Liver (tissue), 9 donors: Measurements from ENCODE around the gene UBE4A. TPM values are rescaled to one million over a fixed set of nuclear protein-coding genes. Genes with fewer than 3 reads are reported as not detected.

Experiments used
- DNase-seq: peaks from one replicate; pipeline ENCODE4 v3.0.0-alpha.2; 2017; ENCODE audit warnings: low spot score
- H3K27ac ChIP-seq, 2 donors: one replicate each; pipeline ENCODE4 v1.7.0; 2013; ENCODE audit warnings: inconsistent platforms in 2 of 2, low read length in 2 of 2, control low read depth in 1 of 2, low read depth in 1 of 2, mild to moderate bottlenecking in 1 of 2
- H3K27me3 ChIP-seq, 4 donors: one replicate each; pipeline versions ENCODE4 v1.6.1 to v1.7.0; 2013; ENCODE audit warnings: low read length in 3 of 4, inconsistent platforms in 1 of 4, mild to moderate bottlenecking in 1 of 4, moderate library complexity in 1 of 4; ENCODE audit not compliant: control insufficient read depth in 4 of 4, insufficient read depth in 4 of 4
- H3K36me3 ChIP-seq, 4 donors: one replicate each; pipeline versions ENCODE4 v1.6.1 to v1.7.0; 2013; ENCODE audit warnings: low read length in 3 of 4, mild to moderate bottlenecking in 3 of 4, low read depth in 1 of 4, moderate library complexity in 1 of 4; ENCODE audit not compliant: control insufficient read depth in 4 of 4, insufficient read depth in 3 of 4
- H3K4me1 ChIP-seq, 4 donors: one replicate each; pipeline versions ENCODE4 v1.6.1 to v1.7.0; 2013; ENCODE audit warnings: low read length in 3 of 4, mild to moderate bottlenecking in 3 of 4, moderate library complexity in 1 of 4; ENCODE audit not compliant: control insufficient read depth in 4 of 4, insufficient read depth in 4 of 4
- H3K4me3 ChIP-seq, 3 donors: one replicate each; pipeline versions ENCODE4 v1.6.1 to v1.7.0; 2013; ENCODE audit warnings: low read length in 3 of 3, control low read depth in 1 of 3, low read depth in 1 of 3, mild to moderate bottlenecking in 1 of 3
- H3K9ac ChIP-seq, 2 donors: one replicate each; pipeline ENCODE4 v1.7.0; 2013; ENCODE audit warnings: low read length in 2 of 2, mild to moderate bottlenecking in 2 of 2, moderate library complexity in 2 of 2, control low read depth in 1 of 2, low read depth in 1 of 2
- H3K9me3 ChIP-seq, 4 donors: one replicate each; pipeline versions ENCODE4 v1.6.1 to v1.7.0; 2013; ENCODE audit warnings: low read length in 3 of 4; ENCODE audit not compliant: control insufficient read depth in 4 of 4
- EGR1 ChIP-seq, 2 donors: IDR thresholded peaks; 2 replicates each; pipeline ENCODE4 v1.6.1; 2016 to 2018; ENCODE audit warnings: antibody characterized with exemption in 2 of 2, low read depth in 2 of 2
- FOXA1 ChIP-seq: IDR thresholded peaks from 2 replicates; pipeline ENCODE4 v1.6.1; 2016; ENCODE audit warnings: antibody characterized with exemption
- FOXA2 ChIP-seq: IDR thresholded peaks from 2 replicates; pipeline ENCODE4 v1.6.1; 2016; ENCODE audit warnings: antibody characterized with exemption
- GABPA ChIP-seq, 2 donors: IDR thresholded peaks in 1 of 2; conservative IDR thresholded peaks in 1 of 2; 2 replicates each; pipeline ENCODE4 v1.6.1; 2016; ENCODE audit warnings: antibody characterized with exemption in 2 of 2, mild to moderate bottlenecking in 1 of 2, moderate library complexity in 1 of 2
- HNF4A ChIP-seq, 2 donors: conservative IDR thresholded peaks; 2 replicates each; pipeline ENCODE4 v1.6.1; 2016; ENCODE audit warnings: antibody characterized with exemption in 2 of 2, mild to moderate bottlenecking in 2 of 2
- HNF4G ChIP-seq: IDR thresholded peaks from 2 replicates; pipeline ENCODE4 v1.6.1; 2016; ENCODE audit warnings: antibody characterized with exemption
- JUND ChIP-seq, 2 donors: IDR thresholded peaks; 2 replicates each; pipeline ENCODE4 v1.6.1; 2016; ENCODE audit warnings: antibody characterized with exemption in 2 of 2
- NR2F2 ChIP-seq: IDR thresholded peaks from 2 replicates; pipeline ENCODE4 v1.6.1; 2016; ENCODE audit warnings: antibody characterized with exemption
- RAD21 ChIP-seq, 2 donors: IDR thresholded peaks; 2 replicates each; pipeline ENCODE4 v1.6.1; 2016; ENCODE audit warnings: antibody characterized with exemption in 2 of 2, mild to moderate bottlenecking in 2 of 2
- RXRA ChIP-seq, 2 donors: IDR thresholded peaks; 2 replicates each; pipeline ENCODE4 v1.6.1; 2017 to 2018; ENCODE audit warnings: antibody characterized with exemption in 2 of 2, mild to moderate bottlenecking in 1 of 2
- SP1 ChIP-seq: IDR thresholded peaks from 2 replicates; pipeline ENCODE4 v1.6.1; 2018; ENCODE audit warnings: antibody characterized with exemption, mild to moderate bottlenecking
- YY1 ChIP-seq: IDR thresholded peaks from 2 replicates; pipeline ENCODE4 v1.6.1; 2016; ENCODE audit warnings: antibody characterized with exemption, mild to moderate bottlenecking
- WGBS: extraction: QIAGEN DNeasy Blood & Tissue Kit; methylation state at CpG from one replicate; pipeline ENCODE4 v1.1.7; 2013; 5-methylcytosine and 5-hydroxymethylcytosine counted together
- polyA plus RNA-seq, 2 donors: library from polyadenylated mRNA; stranded (reverse) in 1 of 2; unstranded in 1 of 2; fragments of 200-250 nt in 1 of 2; fragments of >200 nt in 1 of 2; fragmentation: Nextera tagmentation in 1 of 2; extraction: Ambion mirVana in 1 of 2; gene quantifications; one replicate each; pipeline versions ENCODE4 v1.2.1 to v1.2.3, GENCODE V29; 2013 to 2015
- total RNA-seq, 2 donors: library from RNA; depleted of rRNA; stranded (reverse); fragments of >200 nt; gene quantifications; one replicate each; pipeline ENCODE4 v1.2.3, GENCODE V29; 2014
- TF ChIP-seq, protein P1 (sequence below): IDR thresholded peaks from 2 replicates; pipeline ENCODE4 v1.6.1; 2016; ENCODE audit warnings: antibody characterized with exemption
- TF ChIP-seq, protein P2 (sequence below): IDR thresholded peaks from 2 replicates; pipeline ENCODE4 v1.6.1; 2016; ENCODE audit warnings: antibody characterized with exemption, mild to moderate bottlenecking
- TF ChIP-seq, protein P3 (sequence below): fragments of 150-350 bp; IDR thresholded peaks from 2 replicates; pipeline ENCODE4 v1.5.1; 2017; ENCODE audit warnings: improper control_type of control experiment, low read depth, low read length; ENCODE audit not compliant: missing input control
- TF ChIP-seq, protein P4 (sequence below): IDR thresholded peaks from 2 replicates; pipeline ENCODE4 v1.6.1; 2016; ENCODE audit warnings: antibody characterized with exemption
- donor health status: healthy.
- donor health status: healthy.
- donor health status: healthy.
- donor health status: healthy.
- donor health status: healthy.

UBE4A gene
- total and polyA plus RNA-seq, 4 donors: 11.7 to 41.3 (median 19.1) TPM

DNA sequence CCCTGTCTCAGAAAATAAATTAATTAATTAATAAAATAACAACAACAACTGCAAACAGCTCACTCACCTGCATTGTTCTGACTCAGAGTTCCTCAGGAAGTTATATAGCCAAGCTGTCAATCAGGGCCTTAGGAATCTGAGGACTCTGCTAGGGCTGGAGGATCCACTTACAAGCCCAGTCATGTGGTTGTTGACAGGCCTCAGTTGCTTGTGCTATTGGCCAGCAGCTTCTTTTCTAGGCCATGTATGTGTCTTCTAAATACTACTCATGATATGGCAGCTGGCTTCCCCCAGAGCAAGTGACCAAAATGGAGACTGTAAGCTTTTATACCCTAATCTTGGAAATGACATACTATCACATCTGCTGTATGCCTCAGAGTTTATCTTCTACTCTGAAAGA, 21.2 kb downstream of the UBE4A start:
- Histone ChIP-seq H3K27me3 (no peaks in the 10 kb centered on the region), H3K4me3 (no peak overlapping the region), H3K9me3 (no peaks in the 10 kb centered on the region), H3K9ac (no peak overlapping the region), H3K4me1 (no peaks in the 10 kb centered on the region), H3K27ac (no peak overlapping the region), H3K36me3 (peaks cover 17 to 94% (median 72%) of the 10 kb centered on the region in 4 donors)
- no peak for TF ChIP-seq HNF4G
- no peak for TF ChIP-seq FOXA2
- no peak for TF ChIP-seq NR2F2
- TF ChIP-seq, protein P1, sequence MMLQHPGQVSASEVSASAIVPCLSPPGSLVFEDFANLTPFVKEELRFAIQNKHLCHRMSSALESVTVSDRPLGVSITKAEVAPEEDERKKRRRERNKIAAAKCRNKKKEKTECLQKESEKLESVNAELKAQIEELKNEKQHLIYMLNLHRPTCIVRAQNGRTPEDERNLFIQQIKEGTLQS: no peak
- no peak for TF ChIP-seq RAD21 (IDR thresholded peaks at IDR 0.05)
- TF ChIP-seq, protein P2, sequence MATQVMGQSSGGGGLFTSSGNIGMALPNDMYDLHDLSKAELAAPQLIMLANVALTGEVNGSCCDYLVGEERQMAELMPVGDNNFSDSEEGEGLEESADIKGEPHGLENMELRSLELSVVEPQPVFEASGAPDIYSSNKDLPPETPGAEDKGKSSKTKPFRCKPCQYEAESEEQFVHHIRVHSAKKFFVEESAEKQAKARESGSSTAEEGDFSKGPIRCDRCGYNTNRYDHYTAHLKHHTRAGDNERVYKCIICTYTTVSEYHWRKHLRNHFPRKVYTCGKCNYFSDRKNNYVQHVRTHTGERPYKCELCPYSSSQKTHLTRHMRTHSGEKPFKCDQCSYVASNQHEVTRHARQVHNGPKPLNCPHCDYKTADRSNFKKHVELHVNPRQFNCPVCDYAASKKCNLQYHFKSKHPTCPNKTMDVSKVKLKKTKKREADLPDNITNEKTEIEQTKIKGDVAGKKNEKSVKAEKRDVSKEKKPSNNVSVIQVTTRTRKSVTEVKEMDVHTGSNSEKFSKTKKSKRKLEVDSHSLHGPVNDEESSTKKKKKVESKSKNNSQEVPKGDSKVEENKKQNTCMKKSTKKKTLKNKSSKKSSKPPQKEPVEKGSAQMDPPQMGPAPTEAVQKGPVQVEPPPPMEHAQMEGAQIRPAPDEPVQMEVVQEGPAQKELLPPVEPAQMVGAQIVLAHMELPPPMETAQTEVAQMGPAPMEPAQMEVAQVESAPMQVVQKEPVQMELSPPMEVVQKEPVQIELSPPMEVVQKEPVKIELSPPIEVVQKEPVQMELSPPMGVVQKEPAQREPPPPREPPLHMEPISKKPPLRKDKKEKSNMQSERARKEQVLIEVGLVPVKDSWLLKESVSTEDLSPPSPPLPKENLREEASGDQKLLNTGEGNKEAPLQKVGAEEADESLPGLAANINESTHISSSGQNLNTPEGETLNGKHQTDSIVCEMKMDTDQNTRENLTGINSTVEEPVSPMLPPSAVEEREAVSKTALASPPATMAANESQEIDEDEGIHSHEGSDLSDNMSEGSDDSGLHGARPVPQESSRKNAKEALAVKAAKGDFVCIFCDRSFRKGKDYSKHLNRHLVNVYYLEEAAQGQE: no peak
- TF ChIP-seq EGR1 (IDR thresholded peaks at IDR 0.05; ENCODE audit: low read depth in 2 of 2): no peak
- no peak for TF ChIP-seq HNF4A (conservative IDR thresholded peaks at IDR 0.05)
- no peak for TF ChIP-seq RXRA (IDR thresholded peaks at IDR 0.05)
- no peak for TF ChIP-seq JUND (IDR thresholded peaks at IDR 0.05)
- TF ChIP-seq SP1: no peak
- no peak for TF ChIP-seq GABPA (IDR thresholded peaks at IDR 0.05 in 1 of 2, conservative IDR thresholded peaks at IDR 0.05 in 1 of 2)
- TF ChIP-seq YY1: no peak
- TF ChIP-seq FOXA1: no peak
- TF ChIP-seq, protein P3, sequence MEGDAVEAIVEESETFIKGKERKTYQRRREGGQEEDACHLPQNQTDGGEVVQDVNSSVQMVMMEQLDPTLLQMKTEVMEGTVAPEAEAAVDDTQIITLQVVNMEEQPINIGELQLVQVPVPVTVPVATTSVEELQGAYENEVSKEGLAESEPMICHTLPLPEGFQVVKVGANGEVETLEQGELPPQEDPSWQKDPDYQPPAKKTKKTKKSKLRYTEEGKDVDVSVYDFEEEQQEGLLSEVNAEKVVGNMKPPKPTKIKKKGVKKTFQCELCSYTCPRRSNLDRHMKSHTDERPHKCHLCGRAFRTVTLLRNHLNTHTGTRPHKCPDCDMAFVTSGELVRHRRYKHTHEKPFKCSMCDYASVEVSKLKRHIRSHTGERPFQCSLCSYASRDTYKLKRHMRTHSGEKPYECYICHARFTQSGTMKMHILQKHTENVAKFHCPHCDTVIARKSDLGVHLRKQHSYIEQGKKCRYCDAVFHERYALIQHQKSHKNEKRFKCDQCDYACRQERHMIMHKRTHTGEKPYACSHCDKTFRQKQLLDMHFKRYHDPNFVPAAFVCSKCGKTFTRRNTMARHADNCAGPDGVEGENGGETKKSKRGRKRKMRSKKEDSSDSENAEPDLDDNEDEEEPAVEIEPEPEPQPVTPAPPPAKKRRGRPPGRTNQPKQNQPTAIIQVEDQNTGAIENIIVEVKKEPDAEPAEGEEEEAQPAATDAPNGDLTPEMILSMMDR: no peak
- TF ChIP-seq, protein P4, sequence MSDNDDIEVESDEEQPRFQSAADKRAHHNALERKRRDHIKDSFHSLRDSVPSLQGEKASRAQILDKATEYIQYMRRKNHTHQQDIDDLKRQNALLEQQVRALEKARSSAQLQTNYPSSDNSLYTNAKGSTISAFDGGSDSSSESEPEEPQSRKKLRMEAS: no peak
- DNase-seq: no peak

DNA sequence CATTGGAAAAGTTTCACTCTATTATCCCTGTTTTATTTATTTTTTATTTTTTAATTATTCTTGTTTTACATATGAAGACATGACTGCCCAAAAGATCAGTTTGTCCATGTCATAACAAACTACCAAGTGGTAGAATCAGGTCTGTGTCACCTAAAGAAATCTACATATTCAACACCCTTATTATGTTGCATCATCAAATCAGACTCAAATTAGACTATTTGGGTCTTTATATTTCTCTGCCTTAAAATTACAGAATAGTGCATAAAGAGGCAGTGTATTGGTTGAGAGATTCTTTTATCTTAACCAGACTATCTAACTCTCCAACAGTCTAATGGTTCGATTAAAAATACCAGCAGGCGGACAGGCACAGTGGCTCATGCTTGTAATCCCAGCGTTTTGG, 23.6 kb downstream of the UBE4A start:
- Histone ChIP-seq H3K4me1 (no peaks in the 10 kb centered on the region), H3K4me3 (no peak overlapping the region), H3K36me3 (peaks cover 17 to 99% (median 86%) of the 10 kb centered on the region in 4 donors), H3K9me3 (no peaks in the 10 kb centered on the region), H3K27ac (no peak overlapping the region), H3K9ac (no peak overlapping the region), H3K27me3 (no peaks in the 10 kb centered on the region)
- 91% methylated on average over 3 of the region's 3 CpGs for WGBS
- TF ChIP-seq, protein P1: no peak
- TF ChIP-seq HNF4A (conservative IDR thresholded peaks at IDR 0.05): no peak
- no peak for TF ChIP-seq NR2F2
- no peak for TF ChIP-seq HNF4G
- TF ChIP-seq RAD21 (IDR thresholded peaks at IDR 0.05): no peak
- TF ChIP-seq YY1: no peak
- TF ChIP-seq JUND (IDR thresholded peaks at IDR 0.05): no peak
- DNase-seq: no peak
